ENCODE data around the gene ARL15. TPM values are rescaled to one million over a fixed set of nuclear protein-coding genes. Genes with fewer than 3 reads are reported as not detected.
A peak's percentile ranks its signal among the peaks of the same experiment; 100 is the strongest.

Gene ARL15
- total RNA-seq, 2 experiments from 2014 or later = 5.7 to 6.3 TPM

DNA sequence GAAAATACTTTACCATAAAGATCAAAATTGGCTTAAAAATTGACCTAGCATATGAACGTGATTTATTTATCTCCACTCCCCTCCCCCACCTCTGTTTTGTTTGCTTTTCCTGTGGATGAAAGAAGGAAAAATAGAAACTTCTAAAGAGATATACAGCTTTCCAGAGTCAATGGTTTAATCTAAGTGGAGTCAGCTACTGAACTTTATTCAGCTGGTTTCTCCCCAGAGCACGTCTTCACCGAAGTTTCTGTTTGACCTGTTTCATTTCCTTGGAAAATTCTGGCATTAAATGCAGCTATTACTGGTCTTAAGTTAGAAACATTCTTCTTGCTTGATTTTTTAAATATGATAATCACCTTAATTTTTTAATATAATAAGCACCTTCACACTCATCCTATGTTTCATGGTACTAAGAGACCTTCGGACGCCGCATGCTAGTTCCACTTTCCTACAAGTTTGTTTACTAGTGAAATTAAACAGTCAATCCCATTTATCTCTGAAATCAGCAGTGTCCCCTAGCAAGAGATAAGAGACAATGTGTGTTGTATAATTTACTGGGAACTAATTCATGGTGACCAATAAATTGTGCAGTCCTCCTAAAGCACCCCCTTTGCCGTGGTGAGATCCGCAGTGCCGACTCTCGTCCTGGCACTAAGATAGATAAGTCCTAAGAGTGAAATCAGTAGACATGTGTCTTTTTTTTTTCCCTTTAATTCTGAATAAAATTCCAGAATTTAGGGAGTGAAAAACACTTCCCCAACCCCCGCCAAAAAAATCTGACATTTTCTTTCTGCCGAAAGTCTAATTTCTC is 89.9 kb downstream of the ARL15 start:
- Mint-ChIP-seq H3K36me3 (ENCODE audit: low read depth) (no peaks in the 10 kb centered on the region), H3K27me3 (no peaks in the 10 kb centered on the region), H3K27ac (no peak overlapping the region), H3K9me3 (no peaks in the 10 kb centered on the region), H3K4me3 (no peak overlapping the region), H3K4me1 (ENCODE audit: low read depth) (no peaks in the 10 kb centered on the region)
- ATAC-seq (no peak), DNase-seq (no peak)
- intact Hi-C loops (cut with micrococcal nuclease) = no loop called here
- TF ChIP-seq, protein P1, sequence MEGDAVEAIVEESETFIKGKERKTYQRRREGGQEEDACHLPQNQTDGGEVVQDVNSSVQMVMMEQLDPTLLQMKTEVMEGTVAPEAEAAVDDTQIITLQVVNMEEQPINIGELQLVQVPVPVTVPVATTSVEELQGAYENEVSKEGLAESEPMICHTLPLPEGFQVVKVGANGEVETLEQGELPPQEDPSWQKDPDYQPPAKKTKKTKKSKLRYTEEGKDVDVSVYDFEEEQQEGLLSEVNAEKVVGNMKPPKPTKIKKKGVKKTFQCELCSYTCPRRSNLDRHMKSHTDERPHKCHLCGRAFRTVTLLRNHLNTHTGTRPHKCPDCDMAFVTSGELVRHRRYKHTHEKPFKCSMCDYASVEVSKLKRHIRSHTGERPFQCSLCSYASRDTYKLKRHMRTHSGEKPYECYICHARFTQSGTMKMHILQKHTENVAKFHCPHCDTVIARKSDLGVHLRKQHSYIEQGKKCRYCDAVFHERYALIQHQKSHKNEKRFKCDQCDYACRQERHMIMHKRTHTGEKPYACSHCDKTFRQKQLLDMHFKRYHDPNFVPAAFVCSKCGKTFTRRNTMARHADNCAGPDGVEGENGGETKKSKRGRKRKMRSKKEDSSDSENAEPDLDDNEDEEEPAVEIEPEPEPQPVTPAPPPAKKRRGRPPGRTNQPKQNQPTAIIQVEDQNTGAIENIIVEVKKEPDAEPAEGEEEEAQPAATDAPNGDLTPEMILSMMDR (IDR thresholded peaks at IDR 0.05) = no peak
- ChIA-PET CTCF (no interaction called here), POLR2A (no interaction called here)

DNA sequence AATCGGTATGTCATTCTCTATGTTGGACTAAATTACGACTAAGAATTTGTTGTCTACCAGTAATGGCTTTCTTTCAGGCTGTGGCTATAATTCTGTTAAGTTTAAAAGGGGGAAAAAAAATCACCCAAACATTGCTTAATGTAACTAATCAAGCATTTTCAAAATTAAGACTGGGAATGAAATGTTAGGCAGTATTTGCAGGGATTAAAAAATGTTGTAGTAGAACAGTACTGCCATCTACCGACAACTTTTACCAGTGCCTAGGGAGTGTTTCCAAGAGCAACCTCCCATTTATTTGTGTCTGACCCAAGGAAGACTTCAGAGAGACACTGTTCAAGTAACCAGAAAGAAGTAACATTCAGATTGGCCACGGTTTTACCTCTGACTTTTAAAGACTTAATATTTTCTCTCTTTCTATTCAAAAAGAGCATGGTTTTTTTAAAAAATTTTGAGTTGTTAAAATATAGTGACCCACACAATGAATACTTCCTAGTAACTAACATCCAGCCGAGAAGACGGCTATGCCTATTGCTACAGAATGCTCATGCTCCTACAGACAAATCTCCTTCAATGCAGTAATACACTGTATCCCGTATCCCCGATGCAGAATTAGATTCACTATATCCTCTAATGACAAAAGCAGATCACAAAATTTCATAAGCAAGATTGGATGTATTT is 92.4 kb downstream of the ARL15 start:
- TF ChIP-seq, protein P1 (IDR thresholded peaks at IDR 0.05) = peak; percentile 78
- H3K36me3 Mint-ChIP-seq (ENCODE audit: low read depth) = no peaks in the 10 kb centered on the region
- CTCF ChIA-PET = interaction anchor here (0.6 to 1.4 kb wide), 2 partner anchors 11 to 740 kb away, joined by 3 to 4 read pairs; no protein-coding TSS in a partner anchor
- no peaks in the 10 kb centered on the region for H3K27me3 Mint-ChIP-seq
- peak; percentile 14 for DNase-seq
- no peak overlapping the region for H3K4me3 Mint-ChIP-seq
- intact Hi-C loops (cut with micrococcal nuclease) = loop anchor here (5.0 kb wide), 1 partner anchor 741 kb away; no protein-coding TSS in a partner anchor
- ATAC-seq = peak; percentile 61
- POLR2A ChIA-PET = no interaction called here
- no peak overlapping the region for H3K27ac Mint-ChIP-seq
- peaks cover 7% of the 10 kb centered on the region for H3K4me1 Mint-ChIP-seq (ENCODE audit: low read depth)
- H3K9me3 Mint-ChIP-seq = no peaks in the 10 kb centered on the region

- CTCF ChIA-PET = interaction anchor here (0.6 to 1.0 kb wide), 2 partner anchors 13 to 214 kb away, joined by 3 read pairs; no protein-coding TSS in a partner anchor
- no peaks in the 10 kb centered on the region for H3K36me3 Mint-ChIP-seq (ENCODE audit: low read depth)
Observed at GRCh38 chr5:54215233-54215736, 95.1 kb downstream of the ARL15 start.

GRCh38 chr5:54214722-54215121 is 95.7 kb downstream of the ARL15 start:
- DNase-seq (no peak), ATAC-seq (no peak)
- Mint-ChIP-seq H3K4me1 (ENCODE audit: low read depth) (peaks cover 16% of the 10 kb centered on the region), H3K27me3 (no peaks in the 10 kb centered on the region), H3K9me3 (no peaks in the 10 kb centered on the region), H3K36me3 (ENCODE audit: low read depth) (no peaks in the 10 kb centered on the region), H3K4me3 (no peak overlapping the region), H3K27ac (no peak overlapping the region)
- TF ChIP-seq, protein P1 (IDR thresholded peaks at IDR 0.05) = no peak
- CTCF ChIA-PET = interaction anchor here (1.0 to 1.7 kb wide), 2 partner anchors 13 to 14 kb away, joined by 3 to 6 read pairs; no protein-coding TSS in a partner anchor
- POLR2A ChIA-PET = no interaction called here
- intact Hi-C loops (cut with micrococcal nuclease) = loop anchor here (5.0 kb wide), 1 partner anchor 737 kb away; no protein-coding TSS in a partner anchor

More at GRCh38 chr5:54215233-54215736, 95.1 kb downstream of the ARL15 start:
- H3K4me1 Mint-ChIP-seq (ENCODE audit: low read depth) = peaks cover 16% of the 10 kb centered on the region
- H3K27me3 Mint-ChIP-seq = no peaks in the 10 kb centered on the region
- H3K27ac Mint-ChIP-seq = no peak overlapping the region
- intact Hi-C loops (cut with micrococcal nuclease) = loop anchor here (5.0 kb wide), 1 partner anchor 738 kb away; no protein-coding TSS in a partner anchor
- ATAC-seq (no peak), DNase-seq (no peak)
- H3K9me3 Mint-ChIP-seq = no peaks in the 10 kb centered on the region
- POLR2A ChIA-PET = no interaction called here
- TF ChIP-seq, protein P1 (IDR thresholded peaks at IDR 0.05) = no peak
- no peak overlapping the region for H3K4me3 Mint-ChIP-seq

Data from activated CD8-positive, alpha-beta T cell treated with anti-CD3 and anti-CD28 coated beads for 36 hours (primary cell).